ENCODE results near the gene NUDT15.

DNA sequence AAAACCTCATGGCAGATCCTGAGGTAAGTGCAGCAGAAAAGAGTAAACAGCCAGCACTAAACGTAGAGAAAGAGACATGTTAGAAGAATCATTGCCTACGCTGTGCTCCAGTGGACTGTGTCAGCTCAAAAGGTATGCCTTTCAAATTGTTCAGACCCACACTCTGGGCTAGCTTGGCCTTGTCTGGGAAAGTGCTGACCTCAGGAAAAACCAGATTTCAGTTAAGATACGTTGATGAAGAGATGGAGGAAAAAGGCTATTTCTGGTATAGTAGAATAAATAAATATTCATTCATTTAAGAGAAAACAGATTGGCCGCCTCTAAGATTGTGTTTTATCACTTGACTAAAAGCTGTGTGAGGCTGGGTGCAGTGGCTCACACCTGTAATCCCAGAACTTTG lies 26.8 kb upstream of the NUDT15 start:
- TF ChIP-seq, protein P1, sequence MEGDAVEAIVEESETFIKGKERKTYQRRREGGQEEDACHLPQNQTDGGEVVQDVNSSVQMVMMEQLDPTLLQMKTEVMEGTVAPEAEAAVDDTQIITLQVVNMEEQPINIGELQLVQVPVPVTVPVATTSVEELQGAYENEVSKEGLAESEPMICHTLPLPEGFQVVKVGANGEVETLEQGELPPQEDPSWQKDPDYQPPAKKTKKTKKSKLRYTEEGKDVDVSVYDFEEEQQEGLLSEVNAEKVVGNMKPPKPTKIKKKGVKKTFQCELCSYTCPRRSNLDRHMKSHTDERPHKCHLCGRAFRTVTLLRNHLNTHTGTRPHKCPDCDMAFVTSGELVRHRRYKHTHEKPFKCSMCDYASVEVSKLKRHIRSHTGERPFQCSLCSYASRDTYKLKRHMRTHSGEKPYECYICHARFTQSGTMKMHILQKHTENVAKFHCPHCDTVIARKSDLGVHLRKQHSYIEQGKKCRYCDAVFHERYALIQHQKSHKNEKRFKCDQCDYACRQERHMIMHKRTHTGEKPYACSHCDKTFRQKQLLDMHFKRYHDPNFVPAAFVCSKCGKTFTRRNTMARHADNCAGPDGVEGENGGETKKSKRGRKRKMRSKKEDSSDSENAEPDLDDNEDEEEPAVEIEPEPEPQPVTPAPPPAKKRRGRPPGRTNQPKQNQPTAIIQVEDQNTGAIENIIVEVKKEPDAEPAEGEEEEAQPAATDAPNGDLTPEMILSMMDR (IDR thresholded peaks at IDR 0.05; ENCODE audit: insufficient read depth, low read length, poor library complexity, severe bottlenecking) = no peak
- TF ChIP-seq EZH2phosphoT487 (conservative IDR thresholded peaks at IDR 0.05; ENCODE audit: low read length) = no peak
